PC-9 (cell line): ENCODE measurements around the gene TOM1L2.

ENCODE experiments used
- EZH2 ChIP-seq: fragments of 200-600 bp; sonication (generic); IDR thresholded peaks from 2 replicates; pipeline ENCODE4 v1.8.0; 2017; ENCODE audit warnings: antibody characterized with exemption, low read depth
- TF ChIP-seq, protein P1 (sequence below): fragments of 200-600 bp; sonication (generic); conservative IDR thresholded peaks from 2 replicates; pipeline ENCODE4 v1.6.1; 2017; ENCODE audit warnings: mixed run types, antibody characterized with exemption, mild to moderate bottlenecking, moderate library complexity

DNA sequence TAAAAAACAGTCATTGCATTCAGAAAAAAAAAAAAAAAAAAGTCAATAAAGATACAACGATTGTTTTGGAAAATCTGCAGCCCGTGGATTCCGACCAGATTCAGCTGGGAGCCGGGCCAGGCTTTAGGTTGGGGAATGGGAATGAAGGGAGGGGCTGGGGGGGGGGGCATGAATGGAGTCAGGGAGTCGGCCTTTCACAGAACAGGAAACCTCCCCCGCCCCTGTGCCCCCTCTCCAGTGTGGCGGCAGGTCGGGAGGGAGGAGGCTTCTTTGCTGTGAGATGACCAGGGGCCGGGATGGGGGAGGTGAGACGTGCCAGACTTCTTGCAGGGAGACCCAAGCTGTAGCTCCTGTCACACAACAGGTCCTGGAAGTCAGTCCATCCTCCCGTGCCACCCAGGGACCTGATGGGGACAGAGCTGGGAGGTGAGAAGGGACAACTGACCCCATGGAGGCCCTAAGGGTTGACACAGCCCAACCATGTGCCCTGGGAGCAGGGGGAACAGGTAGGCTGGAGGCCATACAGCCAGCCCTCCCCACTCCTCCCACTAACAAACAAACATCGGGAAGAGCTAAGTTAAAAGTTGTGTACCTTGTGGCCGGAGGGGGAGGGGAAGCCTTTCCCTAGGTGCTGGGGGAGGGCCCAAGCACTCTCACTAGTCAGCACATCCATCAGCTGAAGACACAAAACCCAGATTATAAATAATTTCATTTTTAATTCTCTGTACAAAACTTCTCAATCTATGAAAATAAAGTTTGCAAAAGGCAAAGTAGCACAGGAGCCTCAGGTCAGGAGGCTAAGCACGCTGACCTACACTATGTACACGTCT lies 160.6 kb downstream of the TOM1L2 start:
- TF ChIP-seq, protein P1, sequence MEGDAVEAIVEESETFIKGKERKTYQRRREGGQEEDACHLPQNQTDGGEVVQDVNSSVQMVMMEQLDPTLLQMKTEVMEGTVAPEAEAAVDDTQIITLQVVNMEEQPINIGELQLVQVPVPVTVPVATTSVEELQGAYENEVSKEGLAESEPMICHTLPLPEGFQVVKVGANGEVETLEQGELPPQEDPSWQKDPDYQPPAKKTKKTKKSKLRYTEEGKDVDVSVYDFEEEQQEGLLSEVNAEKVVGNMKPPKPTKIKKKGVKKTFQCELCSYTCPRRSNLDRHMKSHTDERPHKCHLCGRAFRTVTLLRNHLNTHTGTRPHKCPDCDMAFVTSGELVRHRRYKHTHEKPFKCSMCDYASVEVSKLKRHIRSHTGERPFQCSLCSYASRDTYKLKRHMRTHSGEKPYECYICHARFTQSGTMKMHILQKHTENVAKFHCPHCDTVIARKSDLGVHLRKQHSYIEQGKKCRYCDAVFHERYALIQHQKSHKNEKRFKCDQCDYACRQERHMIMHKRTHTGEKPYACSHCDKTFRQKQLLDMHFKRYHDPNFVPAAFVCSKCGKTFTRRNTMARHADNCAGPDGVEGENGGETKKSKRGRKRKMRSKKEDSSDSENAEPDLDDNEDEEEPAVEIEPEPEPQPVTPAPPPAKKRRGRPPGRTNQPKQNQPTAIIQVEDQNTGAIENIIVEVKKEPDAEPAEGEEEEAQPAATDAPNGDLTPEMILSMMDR: no peak
- no peak for TF ChIP-seq EZH2
